Islet precursor cell (in vitro differentiated cells): ENCODE measurements around the gene PDCL2.

Experiments used
- DNase-seq: peaks from one replicate; pipeline ENCODE4 v3.0.0-alpha.2; 2018

The PDCL2 gene

GRCh38 chr4:55530691-55531090, 61.4 kb downstream of the PDCL2 start:
- no peak for DNase-seq

- DNase-seq, result no peak
Measured at GRCh38 chr4:55530167-55530566, 61.9 kb downstream of the PDCL2 start.

GRCh38 chr4:55528491-55528890, 63.6 kb downstream of the PDCL2 start:
- DNase-seq, result no peak

- no peak for DNase-seq
Measured at GRCh38 chr4:55524844-55525571, 67.0 kb downstream of the PDCL2 start.

- DNase-seq, result no peak
Measured at GRCh38 chr4:55518442-55518841, 73.6 kb downstream of the PDCL2 start.

- no peak for DNase-seq
Measured at GRCh38 chr4:55517526-55518229, 74.4 kb downstream of the PDCL2 start.

GRCh38 chr4:55512922-55513571, 79.0 kb downstream of the PDCL2 start:
- DNase-seq, result no peak

- DNase-seq, result no peak
Measured at GRCh38 chr4:55512077-55512476, 80.0 kb downstream of the PDCL2 start.

- DNase-seq, result no peak
Measured at GRCh38 chr4:55510685-55511084, 81.4 kb downstream of the PDCL2 start.

GRCh38 chr4:55509266-55509665, 82.8 kb downstream of the PDCL2 start:
- peak; percentile 62 for DNase-seq

GRCh38 chr4:55507612-55508011, 84.4 kb downstream of the PDCL2 start:
- DNase-seq, result no peak
